ENCODE measurements around the gene TTPAL. TPM values are rescaled to one million over a fixed set of nuclear protein-coding genes. Genes with fewer than 3 reads are reported as not detected.

TTPAL gene
- total RNA-seq, 1 donor from 2014 or later, result 20.8 TPM

DNA sequence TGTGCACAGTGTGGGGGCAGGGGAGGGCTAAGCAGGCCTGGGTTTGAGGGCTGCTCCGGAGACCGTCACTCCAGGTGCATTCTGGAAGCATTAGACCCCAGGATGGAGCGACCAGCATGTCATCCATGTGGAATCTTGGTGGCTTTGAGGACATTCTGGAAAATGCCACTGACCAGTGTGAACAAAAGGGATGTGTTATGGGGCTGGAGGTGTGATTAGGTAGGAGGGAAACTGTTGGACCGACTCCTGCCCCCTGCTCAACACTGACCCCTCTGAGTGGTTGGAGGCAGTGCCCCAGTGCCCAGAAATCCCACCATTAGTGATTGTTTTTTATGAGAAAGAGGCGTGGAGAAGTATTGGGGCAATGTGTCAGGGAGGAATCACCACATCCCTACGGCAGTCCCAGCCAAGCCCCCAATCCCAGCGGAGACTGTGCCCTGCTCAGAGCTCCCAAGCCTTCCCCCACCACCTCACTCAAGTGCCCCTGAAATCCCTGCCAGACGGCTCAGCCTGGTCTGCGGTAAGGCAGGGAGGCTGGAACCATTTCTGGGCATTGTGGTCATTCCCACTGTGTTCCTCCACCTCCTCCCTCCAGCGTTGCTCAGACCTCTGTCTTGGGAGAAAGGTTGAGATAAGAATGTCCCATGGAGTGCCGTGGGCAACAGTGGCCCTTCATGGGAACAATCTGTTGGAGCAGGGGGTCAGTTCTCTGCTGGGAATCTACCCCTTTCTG, 44.0 kb upstream of the TTPAL start:
- DNase-seq (ENCODE audit: extremely low spot score, unreplicated experiment), result no peak
- TF ChIP-seq, protein P1, sequence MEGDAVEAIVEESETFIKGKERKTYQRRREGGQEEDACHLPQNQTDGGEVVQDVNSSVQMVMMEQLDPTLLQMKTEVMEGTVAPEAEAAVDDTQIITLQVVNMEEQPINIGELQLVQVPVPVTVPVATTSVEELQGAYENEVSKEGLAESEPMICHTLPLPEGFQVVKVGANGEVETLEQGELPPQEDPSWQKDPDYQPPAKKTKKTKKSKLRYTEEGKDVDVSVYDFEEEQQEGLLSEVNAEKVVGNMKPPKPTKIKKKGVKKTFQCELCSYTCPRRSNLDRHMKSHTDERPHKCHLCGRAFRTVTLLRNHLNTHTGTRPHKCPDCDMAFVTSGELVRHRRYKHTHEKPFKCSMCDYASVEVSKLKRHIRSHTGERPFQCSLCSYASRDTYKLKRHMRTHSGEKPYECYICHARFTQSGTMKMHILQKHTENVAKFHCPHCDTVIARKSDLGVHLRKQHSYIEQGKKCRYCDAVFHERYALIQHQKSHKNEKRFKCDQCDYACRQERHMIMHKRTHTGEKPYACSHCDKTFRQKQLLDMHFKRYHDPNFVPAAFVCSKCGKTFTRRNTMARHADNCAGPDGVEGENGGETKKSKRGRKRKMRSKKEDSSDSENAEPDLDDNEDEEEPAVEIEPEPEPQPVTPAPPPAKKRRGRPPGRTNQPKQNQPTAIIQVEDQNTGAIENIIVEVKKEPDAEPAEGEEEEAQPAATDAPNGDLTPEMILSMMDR (conservative IDR thresholded peaks at IDR 0.05), result no peak
- Mint-ChIP-seq H3K4me1 (ENCODE audit: unreplicated experiment) (no peaks in the 10 kb centered on the region), H3K27me3 (peaks cover 15% of the 10 kb centered on the region), H3K27ac (no peak overlapping the region), H3K4me3 (no peak overlapping the region), H3K36me3 (no peaks in the 10 kb centered on the region), H3K9me3 (no peaks in the 10 kb centered on the region)

DNA sequence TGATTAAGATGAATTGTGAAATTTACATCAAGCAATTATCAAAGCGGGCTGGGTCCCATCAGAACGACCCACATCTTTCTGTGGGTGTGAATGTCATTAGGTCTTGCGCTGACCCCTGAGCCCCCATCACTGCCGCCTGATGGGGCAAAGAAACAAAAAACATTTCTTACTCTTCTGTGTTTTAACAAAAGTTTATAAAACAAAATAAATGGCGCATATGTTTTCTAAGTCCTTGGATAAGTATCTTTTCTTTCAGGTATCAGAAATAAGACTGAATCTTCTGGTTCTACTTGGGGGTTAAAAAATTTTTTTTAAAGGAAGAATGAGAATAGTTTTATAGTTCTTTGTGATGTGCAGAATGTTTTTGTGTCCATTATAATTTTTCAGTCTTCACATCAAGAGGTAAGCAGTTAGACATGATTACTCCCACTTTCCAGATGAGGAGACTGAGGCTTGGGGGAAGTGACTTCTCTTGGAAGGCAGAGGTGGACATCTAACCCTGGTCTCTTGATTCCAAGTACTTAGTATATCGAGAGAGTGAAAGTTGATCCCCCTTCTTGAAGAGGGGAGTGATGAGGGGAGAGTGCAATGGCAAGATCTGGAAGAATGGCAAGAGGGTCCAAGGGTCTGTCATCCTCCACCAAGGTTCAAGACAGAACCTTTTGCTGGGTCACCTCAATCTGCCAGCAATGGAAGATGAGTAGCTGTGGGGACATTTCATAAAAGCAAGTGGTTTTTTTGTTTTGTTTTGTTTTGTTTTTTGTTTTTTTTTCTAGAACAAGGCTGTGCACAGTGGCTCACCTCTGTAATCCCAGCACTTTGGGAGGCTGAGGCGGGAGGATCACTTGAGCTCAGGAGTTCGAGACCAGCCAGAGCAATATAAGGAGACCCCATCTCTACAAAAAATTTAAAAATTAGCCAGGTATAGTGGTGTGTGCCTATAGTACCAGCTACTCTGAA, 42.8 kb upstream of the TTPAL start:
- H3K9me3 Mint-ChIP-seq, result no peaks in the 10 kb centered on the region
- TF ChIP-seq, protein P1 (conservative IDR thresholded peaks at IDR 0.05), result no peak
- no peaks in the 10 kb centered on the region for H3K36me3 Mint-ChIP-seq

DNA sequence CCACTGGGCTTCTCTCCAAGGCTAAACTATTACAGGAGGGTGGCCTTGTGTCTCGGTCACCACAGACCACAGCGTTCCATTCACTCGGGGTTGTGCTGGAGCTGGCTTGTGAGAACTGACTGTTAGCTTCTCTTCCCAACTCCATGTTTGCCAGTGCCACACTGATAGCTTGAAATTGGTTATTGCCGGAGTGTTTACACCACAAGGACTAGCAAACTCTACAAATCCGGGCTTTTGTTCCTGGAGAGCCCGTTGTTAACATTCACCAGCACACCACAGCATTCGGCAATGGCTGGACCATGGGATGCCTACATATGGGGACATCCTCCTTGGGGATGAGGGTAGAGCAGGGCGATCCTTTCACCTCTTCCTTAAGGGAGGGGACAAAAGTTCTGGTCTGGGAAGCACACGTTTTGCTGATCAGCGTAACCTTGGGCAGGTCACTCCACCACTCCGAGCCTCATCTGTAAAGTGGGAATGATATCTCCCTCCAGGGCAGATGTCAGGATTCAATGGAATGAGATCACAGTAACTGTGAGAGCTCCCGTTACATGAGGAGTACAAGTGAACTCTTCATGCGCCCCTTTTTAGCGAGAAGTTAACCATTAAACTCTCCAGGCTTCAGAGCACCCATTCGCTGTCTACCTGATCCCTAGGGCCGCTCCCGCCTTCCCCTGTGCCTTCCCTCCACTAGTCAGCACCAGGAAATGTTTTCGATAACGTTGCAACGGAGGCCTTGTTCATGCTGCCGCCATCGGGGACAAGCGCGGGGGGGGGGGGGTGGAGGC, 41.7 kb upstream of the TTPAL start:
- H3K4me3 Mint-ChIP-seq, result no peak overlapping the region
- peaks cover 9% of the 10 kb centered on the region for H3K27me3 Mint-ChIP-seq
- H3K9me3 Mint-ChIP-seq, result no peaks in the 10 kb centered on the region
- H3K27ac Mint-ChIP-seq, result no peak overlapping the region
- DNase-seq (ENCODE audit: extremely low spot score, unreplicated experiment), result no peak
- no peaks in the 10 kb centered on the region for H3K36me3 Mint-ChIP-seq
- TF ChIP-seq, protein P1 (conservative IDR thresholded peaks at IDR 0.05), result no peak
- H3K4me1 Mint-ChIP-seq (ENCODE audit: unreplicated experiment), result no peaks in the 10 kb centered on the region

More for the DNA sequence above, 42.8 kb upstream of the TTPAL start:
- Mint-ChIP-seq H3K4me3 (no peak overlapping the region), H3K27me3 (peaks cover 9% of the 10 kb centered on the region), H3K27ac (no peak overlapping the region), H3K4me1 (ENCODE audit: unreplicated experiment) (no peaks in the 10 kb centered on the region)
- no peak for DNase-seq (ENCODE audit: extremely low spot score, unreplicated experiment)

DNA sequence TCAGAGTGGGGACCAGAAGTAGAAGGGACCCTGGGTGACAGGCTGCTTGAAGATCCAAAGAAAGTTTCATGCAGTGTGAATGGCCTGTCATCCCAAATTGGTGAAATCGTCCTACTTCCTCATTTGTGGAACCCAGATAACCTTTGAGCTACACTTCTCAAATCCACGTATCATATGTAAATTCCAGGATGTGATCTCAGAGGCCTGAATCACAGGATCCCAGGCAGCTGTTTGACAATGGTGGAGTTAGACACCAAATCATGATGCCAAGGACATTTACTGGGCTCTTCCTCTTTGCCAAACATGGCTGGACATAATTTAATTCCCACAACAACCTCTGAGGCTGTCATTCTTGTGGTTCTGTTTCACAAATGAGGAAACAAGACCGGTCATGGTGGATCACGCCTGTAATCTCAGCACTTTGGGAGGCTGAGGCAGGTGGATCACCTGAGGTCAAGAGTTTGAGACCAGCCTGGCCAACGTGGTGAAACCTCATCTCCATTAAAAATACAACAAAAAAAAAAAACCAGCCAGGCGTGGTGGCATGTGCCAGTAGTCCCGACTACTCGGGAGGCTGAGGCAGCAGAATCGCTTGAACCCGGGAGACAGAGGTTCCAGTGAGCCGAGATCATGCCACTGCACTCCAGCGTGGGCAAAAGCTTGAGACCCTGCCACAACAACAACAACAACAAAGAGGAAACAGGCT, 39.9 kb upstream of the TTPAL start:
- Mint-ChIP-seq H3K27me3 (peaks cover 9% of the 10 kb centered on the region), H3K36me3 (no peaks in the 10 kb centered on the region), H3K4me1 (ENCODE audit: unreplicated experiment) (no peaks in the 10 kb centered on the region), H3K4me3 (no peak overlapping the region), H3K27ac (no peak overlapping the region), H3K9me3 (no peaks in the 10 kb centered on the region)
- DNase-seq (ENCODE audit: extremely low spot score, unreplicated experiment), result no peak
- TF ChIP-seq, protein P1 (conservative IDR thresholded peaks at IDR 0.05), result no peak

DNA sequence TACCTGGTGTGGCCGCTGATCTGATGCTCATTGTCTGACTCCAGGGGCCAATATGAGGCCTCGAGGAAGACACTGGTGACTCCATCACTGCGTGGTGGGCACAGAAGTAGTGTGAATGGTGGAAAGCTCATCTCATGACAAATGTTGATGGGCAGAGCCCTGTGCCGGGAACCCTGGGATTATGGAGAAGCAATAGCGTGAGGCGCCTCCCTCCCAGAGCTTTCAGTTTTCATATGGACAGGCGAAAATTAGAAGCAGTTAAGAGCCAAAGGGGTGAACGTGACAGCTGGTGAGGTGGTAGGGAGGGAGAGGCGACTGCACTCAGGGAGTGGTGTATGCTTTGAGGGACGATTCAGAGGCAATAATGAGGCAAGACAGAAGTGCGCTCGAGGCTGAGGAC, 39.3 kb upstream of the TTPAL start:
- Mint-ChIP-seq H3K9me3 (no peaks in the 10 kb centered on the region), H3K27ac (no peak overlapping the region)

More for the DNA sequence above, 39.3 kb upstream of the TTPAL start:
- DNase-seq (ENCODE audit: extremely low spot score, unreplicated experiment), result no peak
- peaks cover 9% of the 10 kb centered on the region for H3K27me3 Mint-ChIP-seq
- H3K4me1 Mint-ChIP-seq (ENCODE audit: unreplicated experiment), result no peaks in the 10 kb centered on the region
- no peaks in the 10 kb centered on the region for H3K36me3 Mint-ChIP-seq
- TF ChIP-seq, protein P1 (conservative IDR thresholded peaks at IDR 0.05), result no peak
- H3K4me3 Mint-ChIP-seq, result no peak overlapping the region
